GM23338 (cell line): ENCODE measurements around the gene MYO9A. TPM values are rescaled to one million over a fixed set of nuclear protein-coding genes. Genes with fewer than 3 reads are reported as not detected.

Source experiments
- ATAC-seq: fragments of 200-7000 bp; cut with Tn5 transposase; 3 replicates; pipeline ENCODE4 v1.9.1; 2020
- DNase-seq: peaks from one replicate; pipeline ENCODE4 v3.0.0-alpha.2; 2015; ENCODE audit warnings: low spot score
- H2AFZ ChIP-seq: fragments of 200-600 bp; sonication (generic); 2 replicates; pipeline ENCODE4 v1.8.0; 2016; ENCODE audit warnings: antibody characterized with exemption, mild to moderate bottlenecking, moderate library complexity
- H3F3A ChIP-seq: fragments of 200-600 bp; sonication (generic); replicated peaks from 2 replicates; pipeline ENCODE4 v1.8.0; 2017; ENCODE audit warnings: antibody characterized with exemption, mixed run types, low read depth
- H3K27ac ChIP-seq: fragments of 200-600 bp; sonication (generic); 2 replicates; pipeline ENCODE4 v1.6.1; 2016; ENCODE audit warnings: low read depth
- H3K27me3 ChIP-seq: fragments of 200-600 bp; sonication (generic); 2 replicates; pipeline ENCODE4 v1.8.0; 2016; ENCODE audit warnings: mild to moderate bottlenecking, mixed run types, moderate library complexity; ENCODE audit not compliant: insufficient read depth
- H3K36me3 ChIP-seq: fragments of 200-600 bp; sonication (generic); 2 replicates; pipeline ENCODE4 v1.8.0; 2016; ENCODE audit warnings: mild to moderate bottlenecking; ENCODE audit not compliant: insufficient read depth
- H3K4me1 ChIP-seq: fragments of 200-600 bp; sonication (generic); 2 replicates; pipeline ENCODE4 v1.8.0; 2016; ENCODE audit warnings: mild to moderate bottlenecking, moderate library complexity; ENCODE audit not compliant: insufficient read depth
- H3K4me2 ChIP-seq: fragments of 200-600 bp; sonication (generic); 2 replicates; pipeline ENCODE4 v1.7.1; 2017; ENCODE audit warnings: mixed run types
- H3K4me3 ChIP-seq: fragments of 200-600 bp; sonication (generic); 2 replicates; pipeline ENCODE4 v1.6.1; 2016; ENCODE audit warnings: mixed run types
- H3K79me2 ChIP-seq: fragments of 200-600 bp; sonication (generic); replicated peaks from 2 replicates; pipeline ENCODE4 v1.8.0; 2017; ENCODE audit warnings: mild to moderate bottlenecking; ENCODE audit not compliant: insufficient read depth
- H3K9me2 ChIP-seq: fragments of 200-600 bp; sonication (generic); 2 replicates; pipeline ENCODE4 v1.8.0; 2017; ENCODE audit not compliant: insufficient read depth
- H4K20me1 ChIP-seq: fragments of 200-600 bp; sonication (generic); replicated peaks from 2 replicates; pipeline ENCODE4 v1.8.0; 2017; ENCODE audit warnings: mild to moderate bottlenecking; ENCODE audit not compliant: insufficient read depth
- H3K27ac Mint-ChIP-seq: 2 replicates; pipeline ENCODE4 v1.8.0; 2020; ENCODE audit warnings: inconsistent platforms, mild to moderate bottlenecking, moderate library complexity, mixed read lengths
- H3K27me3 Mint-ChIP-seq: 3 replicates; pipeline ENCODE4 v1.8.0; 2022; ENCODE audit warnings: low read depth, mild to moderate bottlenecking, moderate library complexity, mixed read lengths, inconsistent platforms; ENCODE audit not compliant: insufficient read depth, poor library complexity
- H3K36me3 Mint-ChIP-seq: 3 replicates; pipeline ENCODE4 v1.8.0; 2021; ENCODE audit warnings: low read depth, mild to moderate bottlenecking, inconsistent platforms, moderate library complexity, mixed read lengths
- H3K4me1 Mint-ChIP-seq: 3 replicates; pipeline ENCODE4 v1.8.0; 2020; ENCODE audit warnings: mild to moderate bottlenecking, inconsistent platforms, mixed read lengths
- H3K4me3 Mint-ChIP-seq: 3 replicates; pipeline ENCODE4 v1.8.0; 2021; ENCODE audit warnings: moderate library complexity, mild to moderate bottlenecking, inconsistent platforms, mixed read lengths
- H3K9me3 Mint-ChIP-seq: 3 replicates; pipeline ENCODE4 v1.8.0; 2020; ENCODE audit warnings: moderate library complexity, mild to moderate bottlenecking, inconsistent platforms, mixed read lengths
- CREB1 ChIP-seq: fragments of 250-450 bp; sonication (Bioruptor Pico); IDR thresholded peaks from 2 replicates; pipeline ENCODE4 v1.5.0; 2020; ENCODE audit warnings: low read depth, mild to moderate bottlenecking, moderate library complexity
- EZH2 ChIP-seq: fragments of 200-600 bp; sonication (generic); IDR thresholded peaks from one replicate; pipeline ENCODE4 v1.8.0; 2017; ENCODE audit warnings: antibody characterized with exemption, mild to moderate bottlenecking, low read depth; ENCODE audit not compliant: unreplicated experiment
- EZH2phosphoT487 ChIP-seq: fragments of 200-600 bp; sonication (generic); IDR thresholded peaks from one replicate; pipeline ENCODE4 v1.8.1; 2018; ENCODE audit warnings: antibody characterized with exemption; ENCODE audit not compliant: unreplicated experiment
- NANOG ChIP-seq: IDR thresholded peaks from 2 replicates; pipeline ENCODE4 v1.6.1; 2016; ENCODE audit warnings: antibody characterized with exemption, borderline replicate concordance
- POLR2AphosphoS5 ChIP-seq: IDR thresholded peaks from 2 replicates; pipeline ENCODE4 v1.6.1; 2016; ENCODE audit warnings: antibody characterized with exemption, low read depth
- REST ChIP-seq: IDR thresholded peaks from one replicate; pipeline ENCODE4 v1.6.1; 2018; ENCODE audit warnings: antibody characterized with exemption; ENCODE audit not compliant: unreplicated experiment
- ZNF331 ChIP-seq: fragments of 250-450 bp; sonication (Bioruptor Pico); IDR thresholded peaks from 2 replicates; pipeline ENCODE4 v1.5.0; 2020; ENCODE audit warnings: low read depth, mild to moderate bottlenecking, moderate library complexity
- ZNF462 ChIP-seq: fragments of 250-450 bp; sonication (Bioruptor Pico); IDR thresholded peaks from 2 replicates; pipeline ENCODE4 v1.5.0; 2020; ENCODE audit warnings: mild to moderate bottlenecking, moderate library complexity
- polyA plus RNA-seq: library from polyadenylated mRNA; unstranded; fragments of >200 nt; fragmentation: Nextera tagmentation; extraction: Ambion mirVana; gene quantifications from 2 replicates; pipeline ENCODE4 v1.2.1, GENCODE V29; 2016
- total RNA-seq: library from RNA; depleted of rRNA; stranded (reverse); fragments of >200 nt; shearing (Covaris generic); gene quantifications from 2 replicates; pipeline ENCODE4 v1.2.3, GENCODE V29; 2014
- TF ChIP-seq, protein P1 (sequence below): IDR thresholded peaks from 2 replicates; pipeline ENCODE4 v1.6.1; 2016; ENCODE audit warnings: antibody characterized with exemption
- TF ChIP-seq, protein P2 (sequence below), 2 experiments: fragments of 200-600 bp in 1 of 2; sonication (generic) in 1 of 2; conservative IDR thresholded peaks; 2 replicates each; pipeline versions ENCODE4 v1.5.1 to v1.6.1; 2016 to 2017; ENCODE audit warnings: antibody characterized with exemption in 2 of 2, low read depth in 2 of 2, mild to moderate bottlenecking in 2 of 2, moderate library complexity in 1 of 2

The MYO9A gene
- total and polyA plus RNA-seq, 2 experiments from 2014 or later, result 11.6 to 32.8 TPM

DNA sequence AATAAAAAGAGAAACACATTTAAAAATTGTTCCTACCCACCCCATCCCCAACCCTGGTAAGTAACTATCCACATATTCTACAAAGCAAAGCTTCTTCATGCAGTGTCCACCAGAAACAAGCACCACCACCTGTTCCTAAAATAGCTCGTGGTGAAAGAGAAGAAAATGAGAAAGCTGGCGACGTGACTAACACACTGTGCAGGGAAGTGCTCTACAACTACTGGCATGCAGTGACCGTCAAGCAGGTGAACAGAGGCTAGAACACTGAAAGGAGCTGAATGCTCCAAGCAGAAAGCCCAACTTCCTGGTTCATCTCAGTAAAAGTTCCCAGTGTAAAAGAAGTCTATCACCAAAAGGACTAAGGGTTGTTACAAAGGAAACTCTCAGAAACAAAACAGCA is 226.9 kb downstream of the MYO9A start:
- TF ChIP-seq POLR2AphosphoS5 (no peak), EZH2 (no peak)
- Mint-ChIP-seq H3K4me3 (no peak overlapping the region), H3K27me3 (no peaks in the 10 kb centered on the region), H3K27ac (no peak overlapping the region), H3K4me1 (peaks cover 5% of the 10 kb centered on the region; the same call in 1 of the 3 replicates), H3K9me3 (no peaks in the 10 kb centered on the region), H3K36me3 (no peaks in the 10 kb centered on the region)
- Histone ChIP-seq H3K27me3 (no peaks in the 10 kb centered on the region), H3K79me2 (no peaks in the 10 kb centered on the region), H3K4me2 (no peak overlapping the region), H3K9me2 (no peaks in the 10 kb centered on the region), H3K36me3 (no peaks in the 10 kb centered on the region), H3K4me3 (no peak overlapping the region), H3F3A (no peaks in the 10 kb centered on the region), H4K20me1 (no peaks in the 10 kb centered on the region), H2AFZ (no peak overlapping the region), H3K4me1 (peaks cover 4% of the 10 kb centered on the region), H3K27ac (no peak overlapping the region)
- no peak for ATAC-seq
- DNase-seq, result no peak

GRCh38 chr15:71889947-71890346 is 228.0 kb downstream of the MYO9A start:
- Histone ChIP-seq H3K4me3 (no peak overlapping the region), H3K79me2 (no peaks in the 10 kb centered on the region), H4K20me1 (no peaks in the 10 kb centered on the region), H3K4me1 (peaks cover 13% of the 10 kb centered on the region), H3K27ac (no peak overlapping the region), H3K4me2 (no peak overlapping the region), H3K36me3 (no peaks in the 10 kb centered on the region), H3K9me2 (no peaks in the 10 kb centered on the region), H3F3A (no peaks in the 10 kb centered on the region), H3K27me3 (no peaks in the 10 kb centered on the region), H2AFZ (no peak overlapping the region)
- H3K27me3 Mint-ChIP-seq, result no peaks in the 10 kb centered on the region
- no peak overlapping the region for H3K27ac Mint-ChIP-seq
- H3K36me3 Mint-ChIP-seq, result no peaks in the 10 kb centered on the region
- no peaks in the 10 kb centered on the region; the same call in 2 of the 3 replicates for H3K9me3 Mint-ChIP-seq
- no peak for ATAC-seq
- H3K4me3 Mint-ChIP-seq, result no peak overlapping the region
- DNase-seq, result no peak
- peaks cover 15% of the 10 kb centered on the region for H3K4me1 Mint-ChIP-seq
- TF ChIP-seq REST (no peak), EZH2phosphoT487 (no peak), ZNF462 (CRISPR knock-in tag) (no peak), NANOG (no peak), CREB1 (CRISPR knock-in tag) (no peak), POLR2AphosphoS5 (no peak), ZNF331 (CRISPR knock-in tag) (no peak), EZH2 (no peak)
- TF ChIP-seq, protein P1, sequence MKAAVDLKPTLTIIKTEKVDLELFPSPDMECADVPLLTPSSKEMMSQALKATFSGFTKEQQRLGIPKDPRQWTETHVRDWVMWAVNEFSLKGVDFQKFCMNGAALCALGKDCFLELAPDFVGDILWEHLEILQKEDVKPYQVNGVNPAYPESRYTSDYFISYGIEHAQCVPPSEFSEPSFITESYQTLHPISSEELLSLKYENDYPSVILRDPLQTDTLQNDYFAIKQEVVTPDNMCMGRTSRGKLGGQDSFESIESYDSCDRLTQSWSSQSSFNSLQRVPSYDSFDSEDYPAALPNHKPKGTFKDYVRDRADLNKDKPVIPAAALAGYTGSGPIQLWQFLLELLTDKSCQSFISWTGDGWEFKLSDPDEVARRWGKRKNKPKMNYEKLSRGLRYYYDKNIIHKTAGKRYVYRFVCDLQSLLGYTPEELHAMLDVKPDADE, result no peak
- TF ChIP-seq, protein P2, sequence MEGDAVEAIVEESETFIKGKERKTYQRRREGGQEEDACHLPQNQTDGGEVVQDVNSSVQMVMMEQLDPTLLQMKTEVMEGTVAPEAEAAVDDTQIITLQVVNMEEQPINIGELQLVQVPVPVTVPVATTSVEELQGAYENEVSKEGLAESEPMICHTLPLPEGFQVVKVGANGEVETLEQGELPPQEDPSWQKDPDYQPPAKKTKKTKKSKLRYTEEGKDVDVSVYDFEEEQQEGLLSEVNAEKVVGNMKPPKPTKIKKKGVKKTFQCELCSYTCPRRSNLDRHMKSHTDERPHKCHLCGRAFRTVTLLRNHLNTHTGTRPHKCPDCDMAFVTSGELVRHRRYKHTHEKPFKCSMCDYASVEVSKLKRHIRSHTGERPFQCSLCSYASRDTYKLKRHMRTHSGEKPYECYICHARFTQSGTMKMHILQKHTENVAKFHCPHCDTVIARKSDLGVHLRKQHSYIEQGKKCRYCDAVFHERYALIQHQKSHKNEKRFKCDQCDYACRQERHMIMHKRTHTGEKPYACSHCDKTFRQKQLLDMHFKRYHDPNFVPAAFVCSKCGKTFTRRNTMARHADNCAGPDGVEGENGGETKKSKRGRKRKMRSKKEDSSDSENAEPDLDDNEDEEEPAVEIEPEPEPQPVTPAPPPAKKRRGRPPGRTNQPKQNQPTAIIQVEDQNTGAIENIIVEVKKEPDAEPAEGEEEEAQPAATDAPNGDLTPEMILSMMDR (conservative IDR thresholded peaks at IDR 0.05; ENCODE audit: low read depth in 2 of 2), result no peak
